Testis (tissue), 2 donors: ENCODE measurements around the gene SLC35D1.

Source experiments
- CTCF ChIP-seq, 3 experiments: fragments of 450-650 bp in 2 of 3; fragments of 200-600 bp in 1 of 3; sonication (generic) in 1 of 3; IDR thresholded peaks; one replicate each; pipeline ENCODE4 v1.5.1; 2016 to 2019; ENCODE audit warnings: antibody characterized with exemption in 3 of 3, mild to moderate bottlenecking in 2 of 3, moderate library complexity in 1 of 3
- POLR2A ChIP-seq: fragments of 450-650 bp; IDR thresholded peaks from one replicate; pipeline ENCODE4 v1.6.1; 2017; ENCODE audit warnings: antibody characterized with exemption, mild to moderate bottlenecking, moderate library complexity

GRCh38 chr1:67044631-67045270 lies 9.2 kb downstream of the SLC35D1 start:
- TF ChIP-seq CTCF (IDR thresholded peaks at IDR 0.05), result no peak
- no peak for TF ChIP-seq POLR2A
